ENCODE data around the gene HBD.

- TF ChIP-seq CTCF (IDR thresholded peaks at IDR 0.05) (no peak), EP300 (IDR thresholded peaks at IDR 0.05) (no peak), POLR2A (IDR thresholded peaks at IDR 0.05) (no peak)
Observed at GRCh38 chr11:5200582-5200981, 33.7 kb downstream of the HBD start, which contains the start of gene OR51V1.
